Measurements from ENCODE around the gene LRRC45.

Gene LRRC45

DNA sequence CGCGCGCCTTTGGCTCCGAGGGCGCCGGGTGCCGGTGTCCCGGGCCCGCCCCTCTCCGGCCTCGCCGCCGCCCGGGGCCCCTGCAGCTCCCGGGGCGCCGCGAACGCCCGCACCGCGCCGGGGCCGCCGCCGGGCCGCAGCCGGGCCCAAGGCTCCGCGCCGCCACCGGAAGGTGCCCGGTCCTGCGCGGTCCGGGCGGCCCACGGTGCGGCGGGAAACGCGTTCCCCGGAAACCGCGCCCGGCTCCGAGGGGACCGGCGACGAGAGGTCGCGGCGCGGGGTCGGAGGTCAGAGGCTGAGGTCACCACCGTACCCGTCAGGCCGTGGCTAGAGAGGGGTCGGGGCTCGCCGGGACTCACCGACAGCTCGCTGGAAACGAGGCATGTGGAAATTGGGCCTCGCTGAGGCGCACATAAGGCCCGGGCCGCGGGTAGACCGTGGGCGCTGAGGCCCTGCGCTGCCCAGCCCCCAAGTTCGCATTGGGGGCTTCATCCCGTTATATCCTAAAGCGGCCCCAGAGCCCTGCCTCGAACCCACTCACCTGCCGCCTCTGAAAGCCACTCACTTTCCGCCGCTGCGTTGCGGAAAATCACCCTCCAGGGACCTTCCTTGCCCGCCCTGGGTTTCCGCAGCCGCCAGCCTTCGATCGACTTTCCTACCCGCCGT is 42.7 kb downstream of the LRRC45 start, which contains the start of gene DUS1L:
Gene DUS1L, minus strand, starts transcription at position 167 of the 666 bp plus-strand sequence. CDS start 745 bp downstream, outside the sequence.
- peak; percentile 81 for DNase-seq

- DNase-seq = no peak
Measured at GRCh38 chr17:82070611-82071010, 47.5 kb downstream of the LRRC45 start.

GRCh38 chr17:82072827-82073226 is 49.7 kb downstream of the LRRC45 start:
- no peak for DNase-seq

DNA sequence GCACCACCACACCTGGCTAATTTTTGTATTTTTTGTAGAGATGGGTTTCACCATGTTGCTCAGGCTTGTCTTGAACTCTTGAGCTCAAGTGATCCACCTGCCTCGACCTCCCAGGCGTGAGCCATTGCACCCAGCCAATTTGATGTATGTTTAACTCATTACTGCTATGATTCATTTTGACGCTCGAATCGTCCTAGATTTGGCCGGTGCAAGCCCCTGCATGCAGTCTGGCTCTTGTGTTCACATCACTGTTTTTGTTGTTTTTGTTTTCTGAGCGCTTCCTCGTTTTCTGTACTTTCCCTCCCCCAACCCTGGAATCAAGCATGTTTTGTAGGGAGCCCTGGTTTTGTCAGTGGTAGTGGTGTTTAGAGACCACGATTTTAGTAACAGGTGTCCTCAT is 50.3 kb downstream of the LRRC45 start:
- no peak for DNase-seq

GRCh38 chr17:82076018-82076784 is 53.1 kb downstream of the LRRC45 start:
- no peak for DNase-seq

DNA sequence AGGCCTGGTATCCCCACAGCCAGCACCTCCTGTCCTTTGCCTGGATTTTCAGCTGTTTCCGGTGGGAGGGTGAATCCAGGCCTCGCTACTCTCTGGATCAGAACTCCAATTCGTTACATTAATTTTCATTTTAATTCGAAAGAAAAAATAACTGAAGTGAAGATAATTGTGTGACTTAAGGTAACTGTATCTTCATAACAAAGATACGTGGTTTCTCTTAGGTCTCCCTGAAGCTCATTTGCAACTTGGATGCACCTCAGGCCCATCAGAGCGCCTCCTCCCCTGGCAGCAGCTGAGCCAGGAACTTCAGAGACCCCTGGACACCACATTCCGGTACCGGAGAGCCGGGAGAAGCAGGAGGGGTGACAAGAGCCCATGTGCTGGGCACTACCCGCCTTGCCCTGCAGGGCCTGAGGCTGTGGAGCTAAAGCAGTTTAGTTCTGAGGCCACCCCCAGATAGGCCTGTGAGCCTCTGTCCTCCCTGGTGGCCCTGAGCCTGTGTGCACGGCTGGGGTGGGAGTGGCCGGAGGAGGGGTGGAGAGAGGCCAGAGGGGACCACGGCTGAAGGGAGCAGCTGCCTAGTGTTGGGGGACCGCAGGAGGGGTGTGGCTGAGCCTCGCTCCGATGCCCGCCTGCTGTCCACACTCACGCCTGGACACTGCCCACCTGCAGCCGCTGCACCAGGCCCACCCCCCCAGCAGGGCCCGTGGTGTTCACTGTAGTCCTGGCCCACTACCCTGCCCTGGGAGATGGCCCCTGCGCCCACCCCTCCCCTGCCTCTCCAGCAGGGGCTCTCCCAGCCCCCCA is 53.9 kb downstream of the LRRC45 start:
- DNase-seq = no peak

GRCh38 chr17:82077617-82078358 is 54.7 kb downstream of the LRRC45 start:
- DNase-seq = no peak

DNA sequence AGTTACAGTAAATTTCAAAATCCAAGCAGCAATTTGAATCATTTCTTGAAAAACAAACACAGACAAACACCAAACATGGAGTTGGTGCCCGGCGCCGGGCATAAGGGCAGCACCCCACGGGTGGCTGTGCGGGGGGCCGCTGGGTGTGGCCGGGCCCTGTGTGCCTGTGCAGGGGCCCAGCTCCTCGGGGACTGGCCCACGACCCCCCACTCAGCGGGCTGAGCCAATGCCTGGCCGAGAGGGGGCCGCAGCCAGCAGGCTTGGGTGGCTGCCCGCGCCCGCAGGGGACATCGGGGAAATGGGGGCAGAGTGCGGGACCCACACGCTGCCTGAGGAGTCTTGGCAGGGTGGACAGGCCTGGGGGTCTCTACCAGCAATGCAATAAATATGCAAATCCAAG is 55.3 kb downstream of the LRRC45 start:
- DNase-seq = no peak

- DNase-seq = no peak
Measured at GRCh38 chr17:82079001-82079677, 56.0 kb downstream of the LRRC45 start.

DNA sequence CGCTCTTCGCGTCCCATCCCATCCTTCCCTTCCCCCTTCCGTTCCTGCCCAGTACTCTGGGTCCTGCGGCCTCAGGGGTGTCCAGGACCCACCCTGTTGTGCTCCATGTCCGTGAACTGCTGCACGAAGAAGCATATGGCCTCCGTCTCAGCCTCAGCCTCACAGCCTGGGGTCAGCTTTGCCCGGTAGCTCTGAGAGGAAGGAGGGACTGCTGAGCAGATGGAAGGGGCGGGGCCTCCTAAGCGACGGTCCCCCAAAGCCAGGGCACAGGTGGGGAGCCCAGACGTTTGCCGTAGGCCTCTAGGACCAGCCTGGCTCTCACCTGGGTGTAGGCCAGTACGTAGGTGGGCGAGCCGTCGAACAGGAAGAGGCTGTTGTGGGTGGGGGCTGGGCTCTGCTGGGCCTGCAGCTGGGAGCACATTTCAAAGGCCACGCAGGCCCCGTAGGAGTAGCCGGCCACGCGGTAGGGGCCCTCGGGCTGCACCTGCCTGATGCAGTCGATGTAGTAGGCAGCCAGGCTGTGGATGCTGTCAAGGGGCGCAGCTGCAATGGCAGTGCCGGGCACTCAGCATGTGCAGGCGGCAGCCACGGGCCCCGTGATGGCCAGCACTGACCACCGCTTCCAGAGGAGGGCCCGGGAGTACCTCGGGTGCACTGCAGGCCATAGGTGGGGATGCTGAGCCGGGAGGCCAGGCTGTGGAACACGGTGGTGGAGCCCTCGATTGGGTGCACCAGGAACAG is 57.1 kb downstream of the LRRC45 start:
- DNase-seq = no peak

Measured in activated T-cell treated with anti-CD3 and anti-CD28 coated beads, Interleukin-2, amount 50 U/mL, for 1 hour (primary cell).